SK-N-MC (cell line): ENCODE data around the gene RGPD8.

Experiments
- EZH2 ChIP-seq: fragments of 200-600 bp; sonication (generic); IDR thresholded peaks from one replicate; pipeline ENCODE4 v1.6.1; 2017; ENCODE audit warnings: antibody characterized with exemption
- POLR2AphosphoS5 ChIP-seq: IDR thresholded peaks from 2 replicates; pipeline ENCODE4 v1.6.1; 2012; ENCODE audit warnings: mild to moderate bottlenecking, low read depth, low read length, borderline replicate concordance

DNA sequence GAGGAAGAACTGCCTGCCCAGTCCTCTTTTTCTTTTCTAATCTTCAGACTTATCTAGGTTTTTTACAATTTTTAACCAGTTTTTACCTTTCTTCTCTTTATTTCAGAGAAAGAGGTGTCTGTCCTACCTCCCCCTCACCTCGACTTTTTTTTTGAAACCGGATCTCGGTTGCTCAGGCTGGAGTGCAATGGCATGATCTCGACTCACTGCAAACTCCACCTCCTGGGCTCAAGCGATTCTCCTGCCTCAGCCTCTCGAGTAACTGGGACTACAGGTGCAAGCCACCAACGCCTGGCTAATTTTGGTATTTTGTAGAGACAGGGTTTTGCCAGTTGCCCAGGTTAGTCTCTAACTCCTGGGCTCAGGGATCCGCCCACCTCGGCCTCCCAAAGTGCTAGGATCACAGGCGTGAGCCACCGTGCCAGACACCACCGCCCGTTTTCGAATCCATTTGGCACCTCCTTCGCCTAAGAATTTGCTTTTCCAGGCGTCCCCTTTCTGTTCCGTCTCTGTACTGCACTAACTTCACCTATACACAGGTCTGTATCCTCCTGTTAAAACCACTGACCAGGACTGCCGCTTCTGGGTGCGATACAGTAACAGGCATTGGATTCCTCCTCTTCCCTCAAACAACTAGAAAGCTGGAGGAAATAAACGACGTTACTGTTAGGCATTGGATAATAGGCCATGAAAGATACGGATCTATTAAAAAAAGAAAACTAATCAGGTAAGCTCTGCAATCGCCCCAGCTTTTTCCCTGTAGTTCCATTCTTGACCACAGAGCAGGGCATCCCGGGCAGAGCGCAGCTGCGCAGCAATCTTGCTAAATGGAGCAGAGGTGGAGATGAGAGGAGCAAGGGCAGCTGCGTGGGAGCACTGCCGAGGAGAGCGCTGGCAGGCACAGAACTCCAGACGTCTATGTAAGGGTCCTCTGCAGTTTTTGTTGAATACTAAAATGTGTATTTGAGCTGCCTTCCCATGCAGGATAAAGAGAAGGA lies 88.1 kb downstream of the RGPD8 start:
- no peak for TF ChIP-seq EZH2
- TF ChIP-seq POLR2AphosphoS5: no peak
